HG03575 (cell line): ENCODE results near the gene MASP2.
"Not testable (repeated sequence)": the region's sequence is repeated elsewhere in the genome, so short reads cannot be mapped to it uniquely, and the experiment has no call there.

Experiments used
- ATAC-seq: cut with Tn5 transposase; IDR thresholded peaks from one replicate; pipeline ENCODE4 v1.9.1; 2021; ENCODE audit not compliant: unreplicated experiment, insufficient number of reproducible peaks, low FRiP score; ENCODE audit errors: extremely low read depth

The MASP2 gene

DNA sequence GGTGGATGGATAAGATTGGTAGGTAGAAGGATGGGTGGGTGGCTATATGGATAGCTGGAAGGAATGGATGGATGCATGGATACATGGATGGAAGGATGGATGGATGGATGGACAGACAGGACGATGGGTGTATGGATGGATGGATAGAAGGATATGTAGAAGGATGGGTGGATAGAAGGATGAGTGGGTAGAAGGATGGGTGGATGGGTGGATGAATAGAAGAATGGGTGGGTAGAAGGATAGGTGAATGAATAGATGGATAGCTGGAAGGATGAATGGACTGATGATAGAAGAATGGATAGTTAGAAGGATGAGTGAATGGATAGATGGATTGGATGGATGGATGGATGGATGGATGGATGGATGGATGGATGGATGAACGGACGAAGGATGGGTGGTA is 5.0 kb downstream of the MASP2 start:
- ATAC-seq, result no peak

GRCh38 chr1:11041048-11041447 is 6.0 kb downstream of the MASP2 start:
- no peak for ATAC-seq

GRCh38 chr1:11040105-11040429 is 7.0 kb downstream of the MASP2 start:
- ATAC-seq, result not testable (repeated sequence)

- no peak for ATAC-seq
Measured at GRCh38 chr1:11039351-11040104, 7.5 kb downstream of the MASP2 start.

DNA sequence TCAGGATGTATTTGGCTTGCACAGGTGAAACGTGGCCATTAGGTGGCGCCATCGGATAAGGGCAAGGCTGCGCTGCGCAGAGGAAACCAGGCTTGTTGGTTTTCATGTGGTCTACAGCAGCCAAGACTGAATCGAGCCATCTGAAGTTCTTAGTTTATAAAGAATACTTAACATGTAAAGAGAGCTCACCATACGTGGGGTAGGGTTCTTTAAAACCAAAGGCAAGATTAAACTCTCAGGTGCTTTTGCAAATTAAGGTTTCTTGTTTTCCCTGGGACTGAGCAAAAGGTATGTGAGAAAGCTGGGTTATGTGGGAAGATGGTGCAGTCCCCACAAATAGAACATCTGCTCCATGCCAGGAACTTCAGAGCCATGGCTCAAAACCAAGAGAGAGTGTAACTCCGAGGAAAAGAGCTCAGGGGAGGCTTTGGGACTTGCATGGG is 9.3 kb downstream of the MASP2 start:
- ATAC-seq, result no peak

DNA sequence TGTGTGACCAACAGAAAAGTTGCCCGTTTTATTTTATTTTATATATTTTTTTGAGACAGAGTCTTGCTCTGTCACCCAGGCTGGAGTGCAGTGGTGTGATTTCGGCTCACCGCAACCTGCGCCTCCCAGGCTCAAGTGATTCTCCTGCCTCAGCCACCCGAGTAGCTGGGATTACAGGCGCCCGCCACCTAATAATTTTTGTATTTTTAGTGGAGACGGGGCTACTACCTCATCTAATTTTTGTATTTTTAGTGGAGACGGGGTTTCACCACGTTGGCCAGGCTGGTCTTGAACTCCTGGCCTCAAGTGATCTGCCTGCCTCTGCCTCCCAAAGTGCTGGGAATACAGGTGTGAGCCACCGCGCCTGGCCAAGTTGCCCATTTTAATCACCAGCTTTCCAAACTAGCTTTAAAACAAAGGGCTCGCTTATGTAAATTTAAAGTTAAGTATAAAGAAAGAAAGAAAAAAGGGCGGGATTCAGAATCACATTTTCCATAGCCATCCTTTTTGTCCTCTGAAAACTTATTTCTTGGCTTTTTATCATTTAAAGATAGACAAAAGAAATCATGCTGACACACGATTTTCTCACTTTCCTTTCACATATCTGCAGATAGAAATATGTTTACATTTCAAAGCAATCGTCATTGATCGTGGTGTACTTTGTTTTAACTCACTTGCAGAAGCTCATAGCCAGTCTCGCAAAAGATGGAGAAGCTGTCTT is 9.9 kb downstream of the MASP2 start:
- not testable (repeated sequence) for ATAC-seq

DNA sequence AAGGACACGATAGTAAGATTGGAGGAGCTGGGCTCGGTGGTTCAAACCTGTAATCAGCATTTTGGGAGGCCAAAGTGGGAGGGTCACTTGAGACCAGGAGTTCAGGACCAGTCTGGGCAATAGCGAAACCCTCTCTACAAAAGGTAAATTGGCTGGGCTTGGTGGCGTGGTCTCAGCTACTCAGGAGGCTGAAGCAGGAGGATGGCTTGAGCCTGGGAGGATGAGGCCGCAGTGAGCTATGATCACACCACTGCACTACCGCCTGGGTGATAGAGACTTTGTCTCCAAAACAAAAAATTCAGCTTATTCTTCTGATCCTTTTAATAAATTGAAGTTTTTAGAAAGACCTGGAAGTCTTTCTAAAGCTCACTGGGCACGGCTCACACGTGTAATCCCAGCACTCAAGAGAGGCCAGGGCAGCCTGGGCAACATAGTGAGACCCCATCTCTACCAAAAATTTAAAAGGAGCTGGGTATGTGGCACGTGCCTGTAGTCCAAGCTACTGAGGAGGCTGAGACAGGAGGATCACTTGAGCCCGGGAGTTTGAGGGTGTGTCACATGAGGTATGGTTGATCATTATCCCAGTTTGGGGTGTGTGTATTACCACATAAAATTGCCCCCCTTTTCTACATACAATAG is 15.3 kb downstream of the MASP2 start:
- no peak for ATAC-seq

- ATAC-seq, result no peak
Measured at GRCh38 chr1:11030865-11031264, 16.2 kb downstream of the MASP2 start.

DNA sequence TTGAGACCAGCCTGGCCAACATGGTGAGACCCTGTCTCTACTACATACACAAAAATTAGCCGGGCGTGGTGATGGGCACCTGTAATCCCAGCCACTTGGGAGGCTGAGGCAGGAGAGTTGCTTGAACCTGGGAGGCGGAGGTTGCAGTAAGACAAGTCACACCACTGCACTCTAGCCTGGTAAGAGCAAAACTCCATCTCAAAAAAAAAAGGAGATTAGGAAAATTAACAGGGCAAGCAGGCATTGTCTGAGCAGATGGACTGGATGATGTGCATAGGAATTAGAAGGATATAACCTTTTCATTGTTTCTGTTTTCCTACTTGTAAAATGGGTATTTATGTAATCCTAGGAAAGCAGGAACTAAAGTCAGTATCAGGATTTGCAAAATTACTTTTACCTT is 19.0 kb downstream of the MASP2 start:
- ATAC-seq, result no peak

GRCh38 chr1:11027316-11027715 is 19.7 kb downstream of the MASP2 start:
- no peak for ATAC-seq

DNA sequence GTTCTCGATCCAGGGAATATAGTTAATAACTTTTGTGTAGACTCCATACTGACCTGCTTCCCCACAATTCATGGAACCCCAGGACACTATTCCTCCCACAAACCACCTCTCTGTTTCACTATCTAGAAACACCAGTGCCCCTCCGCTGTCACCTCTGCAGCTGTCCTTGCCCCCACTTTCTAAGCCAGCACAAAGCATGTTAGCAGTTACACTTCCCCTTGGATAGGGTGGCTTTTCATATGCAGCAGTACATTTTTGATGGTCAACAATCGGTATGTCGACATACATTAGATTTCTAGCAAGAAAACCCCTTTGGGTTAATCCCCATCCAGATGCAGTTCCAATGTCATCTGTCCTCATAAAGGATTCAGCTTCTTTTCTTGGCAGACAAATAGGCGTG is 20.1 kb downstream of the MASP2 start:
- no peak for ATAC-seq

DNA sequence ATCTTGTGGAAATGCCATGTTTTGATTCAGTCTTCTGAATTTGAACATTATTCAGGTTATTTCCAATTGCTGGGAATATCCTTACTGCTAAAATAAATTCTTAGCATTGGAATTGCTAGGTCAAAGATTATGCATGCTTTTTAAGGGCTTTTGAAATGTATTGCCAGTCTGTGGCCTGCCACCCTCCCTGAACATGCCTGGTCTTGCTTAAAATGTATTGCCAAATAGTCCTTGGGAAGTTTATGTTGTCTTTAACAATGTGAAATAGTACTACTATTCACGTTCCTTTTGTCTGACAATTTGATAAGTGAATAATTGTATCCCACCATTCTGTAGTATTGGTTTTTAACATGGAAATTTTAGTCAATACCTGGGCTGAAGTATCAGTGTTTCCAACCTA is 21.0 kb downstream of the MASP2 start:
- ATAC-seq, result no peak

- no peak for ATAC-seq
Measured at GRCh38 chr1:11025618-11026017, 21.4 kb downstream of the MASP2 start.

- ATAC-seq, result no peak
Measured at GRCh38 chr1:11024874-11025203, 22.2 kb downstream of the MASP2 start.

DNA sequence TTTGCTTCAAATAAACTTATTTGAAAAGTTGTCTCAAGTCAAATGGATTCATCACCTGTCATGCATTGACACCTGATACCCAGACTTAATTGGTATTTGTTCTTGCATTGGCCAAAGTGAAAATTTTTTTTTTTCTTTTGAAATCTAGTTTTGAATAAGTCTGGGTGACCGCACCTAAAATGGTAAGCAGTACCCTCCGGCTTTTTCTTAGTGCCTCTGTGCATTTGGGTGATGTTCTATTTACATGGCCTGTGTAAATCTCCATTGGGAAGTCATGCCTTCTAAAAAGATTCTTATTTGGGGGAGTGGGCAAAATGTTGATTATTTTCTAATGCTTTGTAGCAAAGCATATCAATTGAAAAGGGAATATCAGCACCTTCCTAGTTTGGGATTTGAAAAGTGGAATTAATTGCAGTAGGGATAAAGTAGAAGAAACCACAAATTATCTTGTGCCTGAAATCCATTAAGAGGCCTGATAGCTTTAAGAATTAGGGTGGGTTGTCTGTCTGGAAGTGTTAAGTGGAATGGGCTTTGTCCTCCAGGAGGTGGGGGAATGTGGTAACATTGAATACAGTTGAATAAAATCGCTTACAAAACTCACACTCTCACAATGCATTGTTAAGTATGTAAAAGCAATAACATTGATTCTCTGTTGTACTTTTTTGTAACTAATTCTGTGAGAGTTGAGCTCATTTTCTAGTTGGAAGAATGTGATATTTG is 22.7 kb downstream of the MASP2 start:
- no peak for ATAC-seq

GRCh38 chr1:11023201-11023600 is 23.8 kb downstream of the MASP2 start:
- ATAC-seq, result no peak

- ATAC-seq, result no peak
Measured at GRCh38 chr1:11019971-11020370, 27.1 kb downstream of the MASP2 start.

DNA sequence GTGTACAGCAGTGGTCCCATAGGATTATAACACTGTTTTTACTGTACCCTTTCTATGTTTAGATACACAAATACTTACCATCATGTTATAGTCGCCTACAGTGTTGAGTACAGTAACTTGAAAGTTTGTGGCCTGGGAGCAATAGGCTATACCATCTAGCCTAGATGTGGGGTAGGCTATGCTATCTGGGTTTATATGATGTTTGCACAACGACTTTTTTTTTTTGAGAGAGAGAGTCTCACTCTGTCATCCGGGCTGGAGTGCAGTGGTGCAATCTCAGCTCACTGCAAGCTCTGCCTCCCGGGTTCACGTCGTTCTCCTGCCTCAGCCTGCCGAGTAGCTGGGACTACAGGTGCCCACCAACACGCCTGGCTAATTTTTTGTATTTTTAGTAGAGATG is 27.7 kb downstream of the MASP2 start:
- not testable (repeated sequence) for ATAC-seq

DNA sequence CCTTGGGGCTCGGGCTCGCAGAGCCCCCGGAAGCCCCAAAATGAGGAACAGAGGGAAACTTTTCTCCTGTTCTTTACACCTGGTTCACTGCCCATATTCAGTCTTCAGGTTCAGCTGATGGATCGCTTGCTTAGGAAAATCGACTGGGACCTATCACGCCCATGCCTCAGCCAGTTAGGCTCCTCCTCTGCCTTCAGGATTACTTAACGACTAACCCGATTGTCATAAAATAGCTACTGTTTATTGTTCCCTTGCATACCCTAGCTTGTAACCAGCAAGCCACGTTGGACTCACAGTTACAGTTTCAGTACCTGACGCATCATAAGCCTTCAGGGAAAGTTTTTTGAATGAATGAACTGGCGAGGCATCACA is 33.9 kb downstream of the MASP2 start:
- ATAC-seq, result no peak
